Measurements from ENCODE around the gene UBE2V1.

DNA sequence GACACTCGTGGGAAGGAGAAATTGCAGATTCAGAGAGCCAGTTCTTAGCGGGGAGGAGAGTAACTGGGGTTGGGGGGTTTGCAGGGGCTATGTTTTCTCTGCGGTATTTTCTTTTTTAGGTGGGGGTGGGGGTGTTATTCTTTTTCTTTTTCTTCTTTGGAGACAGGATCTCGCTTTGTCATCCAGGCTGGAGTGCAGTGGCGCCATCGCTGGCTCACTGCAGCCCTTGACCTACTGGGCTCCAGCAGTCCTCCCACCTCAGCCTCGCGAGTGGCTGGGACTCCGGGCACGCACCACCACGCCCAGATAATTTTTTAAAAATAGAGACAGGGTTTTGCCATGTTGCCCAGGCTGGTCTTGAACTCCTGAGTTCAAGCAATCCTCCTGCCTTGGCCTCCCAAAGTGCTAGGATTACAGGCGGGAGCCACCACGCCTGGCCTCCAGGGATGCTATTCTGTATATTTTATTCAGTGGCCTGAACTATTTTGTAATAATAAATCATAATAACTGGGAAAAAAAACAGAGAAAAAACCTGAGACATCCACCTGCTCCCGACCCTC is 57.3 kb downstream of the UBE2V1 start:
- TF ChIP-seq, protein P1, sequence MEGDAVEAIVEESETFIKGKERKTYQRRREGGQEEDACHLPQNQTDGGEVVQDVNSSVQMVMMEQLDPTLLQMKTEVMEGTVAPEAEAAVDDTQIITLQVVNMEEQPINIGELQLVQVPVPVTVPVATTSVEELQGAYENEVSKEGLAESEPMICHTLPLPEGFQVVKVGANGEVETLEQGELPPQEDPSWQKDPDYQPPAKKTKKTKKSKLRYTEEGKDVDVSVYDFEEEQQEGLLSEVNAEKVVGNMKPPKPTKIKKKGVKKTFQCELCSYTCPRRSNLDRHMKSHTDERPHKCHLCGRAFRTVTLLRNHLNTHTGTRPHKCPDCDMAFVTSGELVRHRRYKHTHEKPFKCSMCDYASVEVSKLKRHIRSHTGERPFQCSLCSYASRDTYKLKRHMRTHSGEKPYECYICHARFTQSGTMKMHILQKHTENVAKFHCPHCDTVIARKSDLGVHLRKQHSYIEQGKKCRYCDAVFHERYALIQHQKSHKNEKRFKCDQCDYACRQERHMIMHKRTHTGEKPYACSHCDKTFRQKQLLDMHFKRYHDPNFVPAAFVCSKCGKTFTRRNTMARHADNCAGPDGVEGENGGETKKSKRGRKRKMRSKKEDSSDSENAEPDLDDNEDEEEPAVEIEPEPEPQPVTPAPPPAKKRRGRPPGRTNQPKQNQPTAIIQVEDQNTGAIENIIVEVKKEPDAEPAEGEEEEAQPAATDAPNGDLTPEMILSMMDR (conservative IDR thresholded peaks at IDR 0.05; ENCODE audit: low read depth, low read length), result no peak
- TF ChIP-seq EZH2 (IDR thresholded peaks at IDR 0.05; ENCODE audit: borderline replicate concordance, low read depth, low read length, poor library complexity, severe bottlenecking), result no peak
